ENCODE data around the gene OR8D1. TPM values are rescaled to one million over a fixed set of nuclear protein-coding genes. Genes with fewer than 3 reads are reported as not detected.

Gene OR8D1
- total RNA-seq (not detected), total RNA-seq (0 to 0.11 (median 0) reads per million in 172 experiments)
- not detected for polyA plus RNA-seq (2013, experiment 1 of 2)
- not detected for polyA plus RNA-seq (2013, experiment 2 of 2)

DNA sequence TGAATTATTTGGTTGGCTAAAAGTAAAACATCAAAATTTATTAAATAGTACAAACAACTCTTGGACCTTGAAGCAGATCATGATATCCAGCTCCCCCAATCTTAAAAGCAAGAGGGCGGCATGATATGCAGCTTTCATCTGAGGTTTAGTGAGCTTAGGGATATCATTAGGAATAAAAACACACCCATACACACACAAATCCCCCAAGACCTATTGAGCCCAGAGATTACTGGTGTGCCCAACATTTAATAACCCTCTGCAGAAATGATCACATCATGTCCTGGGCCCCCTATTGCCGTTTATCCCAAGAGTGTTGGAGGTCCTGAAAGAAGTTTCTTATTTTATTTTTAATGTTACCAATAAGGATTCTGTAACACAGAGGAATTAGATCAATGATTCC, at the start of gene OR8D1:
Gene OR8D1, minus strand, starts transcription at position 101 of the 400 bp plus-strand sequence. CDS start 3,183 bp downstream, outside the sequence.
- Mint-ChIP-seq H3K4me1 (ENCODE audit: low read depth) (no peaks in the 10 kb centered on the region), H3K27ac (no peak within 1 kb of the TSS), H3K9me3 (no peaks in the 10 kb centered on the region), H3K27me3 (peaks cover 3% of the 10 kb centered on the region), H3K36me3 (ENCODE audit: low read depth) (no peaks in the 10 kb centered on the region), H3K4me3 (no peak within 1 kb of the TSS)
- intact Hi-C loops (cut with DNase I, micrococcal nuclease), result no loop called here
- no peak for DNase-seq
- POLR2A ChIA-PET, result no interaction called here
- no peak within 1 kb of the TSS for H3K27ac ChIP-seq (ENCODE audit: low read depth in 1 of 2, low read length in 2 of 2)
- H3K27me3 ChIP-seq (ENCODE audit: control insufficient read depth in 1 of 2, insufficient read depth in 2 of 2, low read length in 2 of 2), result no peaks in the 10 kb centered on the region
- CTCF ChIA-PET, result no interaction called here
- no peaks in the 10 kb centered on the region for H3K36me3 ChIP-seq (ENCODE audit: insufficient read depth, low read length)
- H3K4me3 ChIP-seq (ENCODE audit: low read length), result no peak within 1 kb of the TSS
- TF ChIP-seq CTCF (IDR thresholded peaks at IDR 0.05), result no peak
- no peaks in the 10 kb centered on the region for H3K4me1 ChIP-seq (ENCODE audit: insufficient read depth, low read length)
- ATAC-seq (ENCODE audit: poor library complexity), result no peak
- no peaks in the 10 kb centered on the region for H3K9me3 ChIP-seq (ENCODE audit: control insufficient read depth in 1 of 2, insufficient read depth in 1 of 2, low read length in 2 of 2)

- ATAC-seq (ENCODE audit: poor library complexity) (no peak), DNase-seq (no peak)
- Mint-ChIP-seq H3K4me3 (no peak overlapping the region), H3K4me1 (ENCODE audit: low read depth) (no peaks in the 10 kb centered on the region), H3K36me3 (ENCODE audit: low read depth) (no peaks in the 10 kb centered on the region), H3K27ac (no peak overlapping the region), H3K9me3 (no peaks in the 10 kb centered on the region), H3K27me3 (no peaks in the 10 kb centered on the region)
- no peak for TF ChIP-seq CTCF (IDR thresholded peaks at IDR 0.05)
- Histone ChIP-seq H3K4me1 (ENCODE audit: insufficient read depth, low read length) (no peaks in the 10 kb centered on the region), H3K27ac (ENCODE audit: low read depth in 1 of 2, low read length in 2 of 2) (no peak overlapping the region), H3K4me3 (ENCODE audit: low read length) (no peak overlapping the region), H3K27me3 (ENCODE audit: control insufficient read depth in 1 of 2, insufficient read depth in 2 of 2, low read length in 2 of 2) (no peaks in the 10 kb centered on the region), H3K9me3 (ENCODE audit: control insufficient read depth in 1 of 2, insufficient read depth in 1 of 2, low read length in 2 of 2) (no peaks in the 10 kb centered on the region), H3K36me3 (ENCODE audit: insufficient read depth, low read length) (no peaks in the 10 kb centered on the region)
- ChIA-PET CTCF (no interaction called here), POLR2A (no interaction called here)
- intact Hi-C loops (cut with DNase I, micrococcal nuclease), result no loop called here
These were observed 45.8 kb upstream of the OR8D1 start for GRCh38 chr11:124359566-124359965.

DNA sequence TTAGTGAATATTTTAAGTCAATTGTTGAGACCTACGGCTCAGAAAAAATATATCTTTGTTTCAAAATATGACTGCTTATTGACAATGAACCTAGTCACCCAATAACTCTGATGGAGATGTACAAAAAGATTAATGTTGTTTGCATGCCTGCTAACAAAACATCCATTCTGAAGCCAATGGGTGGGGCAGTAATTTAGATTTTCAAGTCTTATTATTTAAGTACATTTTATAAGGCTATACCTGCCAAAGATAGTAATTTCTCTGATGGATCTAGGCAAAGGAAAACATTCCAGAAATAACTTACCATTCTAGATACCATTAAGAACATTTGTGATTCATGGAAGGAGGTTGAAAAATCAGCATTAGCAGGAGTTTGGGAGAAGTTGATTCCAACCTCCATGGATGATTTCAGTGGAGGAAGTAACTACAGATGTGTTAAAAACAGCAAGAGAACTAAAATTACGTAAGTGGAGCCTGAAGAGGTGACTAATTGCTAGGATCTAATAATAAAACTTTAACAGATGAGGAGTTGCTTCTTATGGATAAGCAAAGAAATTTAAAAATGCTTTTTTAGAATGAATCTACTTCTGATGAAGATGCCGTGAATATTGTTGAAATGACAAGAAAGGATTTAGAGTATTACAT, 32.7 kb upstream of the OR8D1 start:
- peaks cover 4% of the 10 kb centered on the region for H3K9me3 Mint-ChIP-seq
- Histone ChIP-seq H3K9me3 (ENCODE audit: control insufficient read depth in 1 of 2, insufficient read depth in 1 of 2, low read length in 2 of 2) (no peaks in the 10 kb centered on the region), H3K27me3 (ENCODE audit: control insufficient read depth in 1 of 2, insufficient read depth in 2 of 2, low read length in 2 of 2) (no peaks in the 10 kb centered on the region), H3K4me1 (ENCODE audit: insufficient read depth, low read length) (no peaks in the 10 kb centered on the region), H3K36me3 (ENCODE audit: insufficient read depth, low read length) (no peaks in the 10 kb centered on the region), H3K4me3 (ENCODE audit: low read length) (no peak overlapping the region), H3K27ac (ENCODE audit: low read depth in 1 of 2, low read length in 2 of 2) (no peak overlapping the region)
- ATAC-seq (ENCODE audit: poor library complexity) (no peak), DNase-seq (no peak)
- H3K27me3 Mint-ChIP-seq, result no peaks in the 10 kb centered on the region
- H3K36me3 Mint-ChIP-seq (ENCODE audit: low read depth), result no peaks in the 10 kb centered on the region
- intact Hi-C loops (cut with DNase I, micrococcal nuclease), result no loop called here
- no peak for TF ChIP-seq CTCF (IDR thresholded peaks at IDR 0.05)
- H3K4me3 Mint-ChIP-seq, result no peak overlapping the region
- CTCF ChIA-PET, result interaction anchor here (1.7 kb wide), 1 partner anchor 10 kb away, joined by 3 read pairs; no protein-coding TSS in a partner anchor
- no peaks in the 10 kb centered on the region for H3K4me1 Mint-ChIP-seq (ENCODE audit: low read depth)
- POLR2A ChIA-PET, result no interaction called here
- H3K27ac Mint-ChIP-seq, result no peak overlapping the region
